22Rv1 (cell line): Measurements from ENCODE around the gene IZUMO1R.

Experiments used
- ZFX ChIP-seq: fragments of 450-650 bp; IDR thresholded peaks from 2 replicates; pipeline ENCODE4 v1.6.1; 2017; ENCODE audit warnings: antibody characterized with exemption, borderline replicate concordance
- TF ChIP-seq, protein P1 (sequence below): fragments of 450-650 bp; IDR thresholded peaks from 2 replicates; pipeline ENCODE4 v1.5.1; 2017; ENCODE audit warnings: mild to moderate bottlenecking

- TF ChIP-seq, protein P1, sequence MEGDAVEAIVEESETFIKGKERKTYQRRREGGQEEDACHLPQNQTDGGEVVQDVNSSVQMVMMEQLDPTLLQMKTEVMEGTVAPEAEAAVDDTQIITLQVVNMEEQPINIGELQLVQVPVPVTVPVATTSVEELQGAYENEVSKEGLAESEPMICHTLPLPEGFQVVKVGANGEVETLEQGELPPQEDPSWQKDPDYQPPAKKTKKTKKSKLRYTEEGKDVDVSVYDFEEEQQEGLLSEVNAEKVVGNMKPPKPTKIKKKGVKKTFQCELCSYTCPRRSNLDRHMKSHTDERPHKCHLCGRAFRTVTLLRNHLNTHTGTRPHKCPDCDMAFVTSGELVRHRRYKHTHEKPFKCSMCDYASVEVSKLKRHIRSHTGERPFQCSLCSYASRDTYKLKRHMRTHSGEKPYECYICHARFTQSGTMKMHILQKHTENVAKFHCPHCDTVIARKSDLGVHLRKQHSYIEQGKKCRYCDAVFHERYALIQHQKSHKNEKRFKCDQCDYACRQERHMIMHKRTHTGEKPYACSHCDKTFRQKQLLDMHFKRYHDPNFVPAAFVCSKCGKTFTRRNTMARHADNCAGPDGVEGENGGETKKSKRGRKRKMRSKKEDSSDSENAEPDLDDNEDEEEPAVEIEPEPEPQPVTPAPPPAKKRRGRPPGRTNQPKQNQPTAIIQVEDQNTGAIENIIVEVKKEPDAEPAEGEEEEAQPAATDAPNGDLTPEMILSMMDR = no peak
- TF ChIP-seq ZFX = no peak
Observed at GRCh38 chr11:94303966-94304958, at the start of gene IZUMO1R.
